Caco-2 (cell line): ENCODE measurements around the gene IRX3. TPM values are rescaled to one million over a fixed set of nuclear protein-coding genes. Genes with fewer than 3 reads are reported as not detected.

Experiments used
- BruUV-seq: library from RNA; stranded (reverse); fragments of 400-500 nt; replicated peaks from 2 replicates; lab custom pipeline; 2021; lab: Mats Ljungman, UMichigan
- CTCF ChIA-PET: fragments of 300-600 bp; sonication (Branson Sonifier 250); formaldehyde crosslinking; loops from one replicate; lab custom pipeline; 2022; ENCODE audit warnings: antibody characterized with exemption; lab: Charles Lee
- POLR2A ChIA-PET: fragments of 300-600 bp; sonication (Branson Sonifier 250); formaldehyde crosslinking; loops from one replicate; lab custom pipeline; 2022; ENCODE audit warnings: antibody characterized with exemption; lab: Charles Lee
- DNase-seq, 2 experiments: peaks; one replicate each; pipeline versions ENCODE4 v3.0.0 to v3.0.0-alpha.2; 2020 to 2022
- H3K27me3 ChIP-seq: replicated peaks from 2 replicates; pipeline ENCODE4 v1.6.0; 2011; ENCODE audit warnings: low read length; ENCODE audit not compliant: control insufficient read depth, insufficient read depth
- H3K36me3 ChIP-seq: 2 replicates; pipeline ENCODE4 v1.5.1; 2011; ENCODE audit warnings: low read length; ENCODE audit not compliant: control insufficient read depth, insufficient read depth
- H3K4me1 ChIP-seq: fragments of 250-450 bp; sonication (Bioruptor Pico); 2 replicates; pipeline ENCODE4 v1.5.1; 2020; ENCODE audit warnings: mild to moderate bottlenecking
- H3K4me3 ChIP-seq: 2 replicates; pipeline ENCODE4 v1.5.1; 2011; ENCODE audit warnings: low read depth, mild to moderate bottlenecking, control low read depth, low read length
- H3K9me3 ChIP-seq: fragments of 250-450 bp; sonication (Bioruptor Pico); 2 replicates; pipeline ENCODE4 v1.5.1; 2020; ENCODE audit warnings: mild to moderate bottlenecking, moderate library complexity
- H3K27ac Mint-ChIP-seq: one replicate; pipeline ENCODE4 v1.8.0; 2022; ENCODE audit warnings: mixed read lengths; ENCODE audit not compliant: unreplicated experiment
- H3K27me3 Mint-ChIP-seq: one replicate; pipeline ENCODE4 v1.8.0; 2022; ENCODE audit warnings: mixed read lengths; ENCODE audit not compliant: insufficient read depth, unreplicated experiment
- H3K36me3 Mint-ChIP-seq: one replicate; pipeline ENCODE4 v1.8.0; 2022; ENCODE audit warnings: mild to moderate bottlenecking, mixed read lengths; ENCODE audit not compliant: insufficient read depth, unreplicated experiment
- H3K4me1 Mint-ChIP-seq: one replicate; pipeline ENCODE4 v1.8.0; 2022; ENCODE audit warnings: low read depth, mixed read lengths; ENCODE audit not compliant: unreplicated experiment
- H3K4me3 Mint-ChIP-seq: one replicate; pipeline ENCODE4 v1.8.0; 2022; ENCODE audit warnings: mild to moderate bottlenecking, moderate library complexity, mixed read lengths; ENCODE audit not compliant: unreplicated experiment
- H3K9me3 Mint-ChIP-seq: one replicate; pipeline ENCODE4 v1.8.0; 2022; ENCODE audit warnings: mixed read lengths; ENCODE audit not compliant: unreplicated experiment
- intact Hi-C: fragments of 100-400 bp; cut with micrococcal nuclease; formaldehyde crosslinking; loops from one replicate; pipeline ENCODE4 v1.10.0; 2022; ENCODE audit not compliant: unreplicated experiment
- total RNA-seq: library from RNA; stranded (reverse); gene quantifications from 2 replicates; pipeline ENCODE4 v1.2.3, GENCODE V29; 2022
- TF ChIP-seq, protein P1 (sequence below), 2 experiments: fragments of 200-600 bp in 1 of 2; IDR thresholded peaks; 1 replicate in 1 of 2; 2 replicates in 1 of 2; pipeline versions ENCODE4 v1.5.1 to v1.8.0; 2011 to 2022; ENCODE audit warnings: antibody characterized with exemption in 1 of 2, control low read depth in 1 of 2, inconsistent platforms in 1 of 2, low read depth in 1 of 2, low read length in 1 of 2, mild to moderate bottlenecking in 1 of 2, moderate library complexity in 1 of 2; ENCODE audit not compliant: insufficient read depth in 1 of 2, severe bottlenecking in 1 of 2, unreplicated experiment in 1 of 2

IRX3 gene
- total RNA-seq, 1 experiment from 2014 or later: 73.3 TPM

DNA sequence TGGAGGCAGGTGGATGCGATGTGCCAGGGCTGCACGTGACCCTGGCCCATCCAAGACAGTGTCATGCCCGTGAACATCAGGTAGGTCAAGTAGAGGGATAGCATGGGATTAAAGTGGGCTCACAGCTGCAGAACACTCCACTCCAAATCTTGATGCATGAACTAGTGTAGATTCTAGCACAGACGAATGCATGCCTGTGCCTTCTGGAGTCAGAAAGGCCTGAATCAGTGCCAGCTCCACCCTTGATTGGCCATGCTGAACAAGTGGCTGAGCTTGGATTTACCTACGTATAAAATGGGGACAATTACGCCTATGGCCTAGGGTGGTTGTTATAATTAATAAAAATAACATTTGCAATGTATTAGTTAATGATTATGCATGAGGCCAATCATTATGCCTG, 10.6 kb downstream of the IRX3 start:
- intact Hi-C loops: no loop called here
- Histone ChIP-seq H3K4me3 (no peak overlapping the region), H3K9me3 (no peaks in the 10 kb centered on the region), H3K36me3 (no peaks in the 10 kb centered on the region), H3K4me1 (no peaks in the 10 kb centered on the region), H3K27me3 (no peaks in the 10 kb centered on the region)
- Mint-ChIP-seq H3K4me3 (no peak overlapping the region), H3K9me3 (peaks cover 10% of the 10 kb centered on the region), H3K27me3 (no peaks in the 10 kb centered on the region), H3K36me3 (peaks cover 15% of the 10 kb centered on the region), H3K4me1 (no peaks in the 10 kb centered on the region), H3K27ac (no peak overlapping the region)
- TF ChIP-seq, protein P1, sequence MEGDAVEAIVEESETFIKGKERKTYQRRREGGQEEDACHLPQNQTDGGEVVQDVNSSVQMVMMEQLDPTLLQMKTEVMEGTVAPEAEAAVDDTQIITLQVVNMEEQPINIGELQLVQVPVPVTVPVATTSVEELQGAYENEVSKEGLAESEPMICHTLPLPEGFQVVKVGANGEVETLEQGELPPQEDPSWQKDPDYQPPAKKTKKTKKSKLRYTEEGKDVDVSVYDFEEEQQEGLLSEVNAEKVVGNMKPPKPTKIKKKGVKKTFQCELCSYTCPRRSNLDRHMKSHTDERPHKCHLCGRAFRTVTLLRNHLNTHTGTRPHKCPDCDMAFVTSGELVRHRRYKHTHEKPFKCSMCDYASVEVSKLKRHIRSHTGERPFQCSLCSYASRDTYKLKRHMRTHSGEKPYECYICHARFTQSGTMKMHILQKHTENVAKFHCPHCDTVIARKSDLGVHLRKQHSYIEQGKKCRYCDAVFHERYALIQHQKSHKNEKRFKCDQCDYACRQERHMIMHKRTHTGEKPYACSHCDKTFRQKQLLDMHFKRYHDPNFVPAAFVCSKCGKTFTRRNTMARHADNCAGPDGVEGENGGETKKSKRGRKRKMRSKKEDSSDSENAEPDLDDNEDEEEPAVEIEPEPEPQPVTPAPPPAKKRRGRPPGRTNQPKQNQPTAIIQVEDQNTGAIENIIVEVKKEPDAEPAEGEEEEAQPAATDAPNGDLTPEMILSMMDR (IDR thresholded peaks at IDR 0.05; ENCODE audit: insufficient read depth in 1 of 2, low read depth in 1 of 2, low read length in 1 of 2, severe bottlenecking in 1 of 2, unreplicated experiment in 1 of 2): no peak
- ChIA-PET CTCF (no interaction called here), POLR2A (no interaction called here)
- peak in 1 of 2 experiments; percentile 7 for DNase-seq
- BruUV-seq: no TSS peak

DNA sequence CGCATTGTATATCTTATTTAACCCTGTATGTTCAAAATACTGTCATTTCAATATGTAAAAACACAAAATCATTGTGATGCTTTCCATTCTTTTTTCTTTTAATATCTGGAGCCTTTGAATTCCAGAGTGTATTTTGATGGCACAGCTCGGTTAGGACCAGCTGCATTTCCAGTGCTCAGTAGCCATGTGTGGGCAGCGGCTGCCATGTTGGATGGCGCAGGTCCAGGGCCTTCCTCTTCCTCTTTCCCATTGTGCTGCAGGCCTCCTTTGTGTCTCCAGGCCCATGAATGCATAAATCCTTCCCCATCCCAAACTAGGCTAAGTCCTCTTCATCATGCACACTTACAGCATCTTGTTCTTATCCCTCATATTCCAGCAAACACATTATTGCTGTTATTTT, 13.0 kb downstream of the IRX3 start:
- TF ChIP-seq, protein P1 (IDR thresholded peaks at IDR 0.05; ENCODE audit: insufficient read depth in 1 of 2, low read depth in 1 of 2, low read length in 1 of 2, severe bottlenecking in 1 of 2, unreplicated experiment in 1 of 2): no peak
- H3K27me3 Mint-ChIP-seq: no peaks in the 10 kb centered on the region
- no peak overlapping the region for H3K4me3 Mint-ChIP-seq
- Histone ChIP-seq H3K4me1 (no peaks in the 10 kb centered on the region), H3K36me3 (no peaks in the 10 kb centered on the region), H3K27me3 (no peaks in the 10 kb centered on the region), H3K9me3 (no peaks in the 10 kb centered on the region), H3K4me3 (no peak overlapping the region)
- POLR2A ChIA-PET: no interaction called here
- CTCF ChIA-PET: no interaction called here
- H3K4me1 Mint-ChIP-seq: no peaks in the 10 kb centered on the region
- no peaks in the 10 kb centered on the region for H3K36me3 Mint-ChIP-seq
- H3K9me3 Mint-ChIP-seq: peaks cover 18% of the 10 kb centered on the region
- no peak for DNase-seq
- BruUV-seq: no TSS peak
- H3K27ac Mint-ChIP-seq: no peak overlapping the region
- intact Hi-C loops: no loop called here

DNA sequence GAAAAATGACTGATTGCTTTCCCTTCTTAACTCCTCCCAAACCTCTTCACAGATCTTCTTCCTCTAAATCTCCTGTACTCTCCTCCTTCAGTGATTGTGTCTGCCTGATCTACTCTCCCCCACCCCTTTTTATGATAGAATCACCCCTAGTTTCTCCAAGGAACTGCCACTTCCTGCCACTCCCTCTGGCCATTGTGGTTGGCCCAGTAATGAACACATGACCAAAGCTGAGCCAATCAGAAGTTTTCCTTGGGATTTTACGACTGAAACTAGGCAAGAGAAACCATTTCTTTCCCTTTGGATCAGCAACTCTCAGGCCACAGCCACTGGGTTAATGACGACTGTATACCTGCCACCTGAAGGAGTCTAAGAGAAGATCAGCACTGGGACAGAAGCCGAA, 15.9 kb downstream of the IRX3 start:
- Mint-ChIP-seq H3K27ac (no peak overlapping the region), H3K4me1 (no peaks in the 10 kb centered on the region), H3K36me3 (no peaks in the 10 kb centered on the region), H3K27me3 (no peaks in the 10 kb centered on the region), H3K9me3 (peaks cover 18% of the 10 kb centered on the region), H3K4me3 (no peak overlapping the region)
- no peak for DNase-seq
- no peaks in the 10 kb centered on the region for H3K9me3 ChIP-seq
- CTCF ChIA-PET: no interaction called here
- H3K4me3 ChIP-seq: no peak overlapping the region
- no peaks in the 10 kb centered on the region for H3K27me3 ChIP-seq
- POLR2A ChIA-PET: no interaction called here
- intact Hi-C loops: no loop called here
- TF ChIP-seq, protein P1 (IDR thresholded peaks at IDR 0.05; ENCODE audit: insufficient read depth in 1 of 2, low read depth in 1 of 2, low read length in 1 of 2, severe bottlenecking in 1 of 2, unreplicated experiment in 1 of 2): no peak
- H3K4me1 ChIP-seq: 0 out of 2 replicates have a peak, but pooled peaks cover 4% of the 10 kb centered on the region
- no TSS peak for BruUV-seq
- no peaks in the 10 kb centered on the region for H3K36me3 ChIP-seq
